Liver (tissue), 9 donors: ENCODE results near the gene RCOR1. TPM values are rescaled to one million over a fixed set of nuclear protein-coding genes. Genes with fewer than 3 reads are reported as not detected.

Source experiments
- DNase-seq: peaks from one replicate; pipeline ENCODE4 v3.0.0-alpha.2; 2017; ENCODE audit warnings: low spot score
- H3K27ac ChIP-seq, 2 donors: one replicate each; pipeline ENCODE4 v1.7.0; 2013; ENCODE audit warnings: inconsistent platforms in 2 of 2, low read length in 2 of 2, control low read depth in 1 of 2, low read depth in 1 of 2, mild to moderate bottlenecking in 1 of 2
- H3K27me3 ChIP-seq, 4 donors: one replicate each; pipeline versions ENCODE4 v1.6.1 to v1.7.0; 2013; ENCODE audit warnings: low read length in 3 of 4, inconsistent platforms in 1 of 4, mild to moderate bottlenecking in 1 of 4, moderate library complexity in 1 of 4; ENCODE audit not compliant: control insufficient read depth in 4 of 4, insufficient read depth in 4 of 4
- H3K36me3 ChIP-seq, 4 donors: one replicate each; pipeline versions ENCODE4 v1.6.1 to v1.7.0; 2013; ENCODE audit warnings: low read length in 3 of 4, mild to moderate bottlenecking in 3 of 4, low read depth in 1 of 4, moderate library complexity in 1 of 4; ENCODE audit not compliant: control insufficient read depth in 4 of 4, insufficient read depth in 3 of 4
- H3K4me1 ChIP-seq, 4 donors: one replicate each; pipeline versions ENCODE4 v1.6.1 to v1.7.0; 2013; ENCODE audit warnings: low read length in 3 of 4, mild to moderate bottlenecking in 3 of 4, moderate library complexity in 1 of 4; ENCODE audit not compliant: control insufficient read depth in 4 of 4, insufficient read depth in 4 of 4
- H3K4me3 ChIP-seq, 3 donors: one replicate each; pipeline versions ENCODE4 v1.6.1 to v1.7.0; 2013; ENCODE audit warnings: low read length in 3 of 3, control low read depth in 1 of 3, low read depth in 1 of 3, mild to moderate bottlenecking in 1 of 3
- H3K9ac ChIP-seq, 2 donors: one replicate each; pipeline ENCODE4 v1.7.0; 2013; ENCODE audit warnings: low read length in 2 of 2, mild to moderate bottlenecking in 2 of 2, moderate library complexity in 2 of 2, control low read depth in 1 of 2, low read depth in 1 of 2
- H3K9me3 ChIP-seq, 4 donors: one replicate each; pipeline versions ENCODE4 v1.6.1 to v1.7.0; 2013; ENCODE audit warnings: low read length in 3 of 4; ENCODE audit not compliant: control insufficient read depth in 4 of 4
- FOXA1 ChIP-seq: IDR thresholded peaks from 2 replicates; pipeline ENCODE4 v1.6.1; 2016; ENCODE audit warnings: antibody characterized with exemption
- FOXA2 ChIP-seq: IDR thresholded peaks from 2 replicates; pipeline ENCODE4 v1.6.1; 2016; ENCODE audit warnings: antibody characterized with exemption
- GABPA ChIP-seq, 2 donors: IDR thresholded peaks in 1 of 2; conservative IDR thresholded peaks in 1 of 2; 2 replicates each; pipeline ENCODE4 v1.6.1; 2016; ENCODE audit warnings: antibody characterized with exemption in 2 of 2, mild to moderate bottlenecking in 1 of 2, moderate library complexity in 1 of 2
- HNF4A ChIP-seq, 2 donors: conservative IDR thresholded peaks; 2 replicates each; pipeline ENCODE4 v1.6.1; 2016; ENCODE audit warnings: antibody characterized with exemption in 2 of 2, mild to moderate bottlenecking in 2 of 2
- HNF4G ChIP-seq: IDR thresholded peaks from 2 replicates; pipeline ENCODE4 v1.6.1; 2016; ENCODE audit warnings: antibody characterized with exemption
- JUND ChIP-seq, 2 donors: IDR thresholded peaks; 2 replicates each; pipeline ENCODE4 v1.6.1; 2016; ENCODE audit warnings: antibody characterized with exemption in 2 of 2
- NR2F2 ChIP-seq: IDR thresholded peaks from 2 replicates; pipeline ENCODE4 v1.6.1; 2016; ENCODE audit warnings: antibody characterized with exemption
- RAD21 ChIP-seq, 2 donors: IDR thresholded peaks; 2 replicates each; pipeline ENCODE4 v1.6.1; 2016; ENCODE audit warnings: antibody characterized with exemption in 2 of 2, mild to moderate bottlenecking in 2 of 2
- RXRA ChIP-seq, 2 donors: IDR thresholded peaks; 2 replicates each; pipeline ENCODE4 v1.6.1; 2017 to 2018; ENCODE audit warnings: antibody characterized with exemption in 2 of 2, mild to moderate bottlenecking in 1 of 2
- SP1 ChIP-seq: IDR thresholded peaks from 2 replicates; pipeline ENCODE4 v1.6.1; 2018; ENCODE audit warnings: antibody characterized with exemption, mild to moderate bottlenecking
- TAF1 ChIP-seq: conservative IDR thresholded peaks from 2 replicates; pipeline ENCODE4 v1.6.1; 2016; ENCODE audit warnings: antibody characterized with exemption, mild to moderate bottlenecking
- YY1 ChIP-seq: IDR thresholded peaks from 2 replicates; pipeline ENCODE4 v1.6.1; 2016; ENCODE audit warnings: antibody characterized with exemption, mild to moderate bottlenecking
- WGBS: extraction: QIAGEN DNeasy Blood & Tissue Kit; methylation state at CpG from one replicate; pipeline ENCODE4 v1.1.7; 2013; 5-methylcytosine and 5-hydroxymethylcytosine counted together
- polyA plus RNA-seq, 2 donors: library from polyadenylated mRNA; stranded (reverse) in 1 of 2; unstranded in 1 of 2; fragments of 200-250 nt in 1 of 2; fragments of >200 nt in 1 of 2; fragmentation: Nextera tagmentation in 1 of 2; extraction: Ambion mirVana in 1 of 2; gene quantifications; one replicate each; pipeline versions ENCODE4 v1.2.1 to v1.2.3, GENCODE V29; 2013 to 2015
- total RNA-seq, 2 donors: library from RNA; depleted of rRNA; stranded (reverse); fragments of >200 nt; gene quantifications; one replicate each; pipeline ENCODE4 v1.2.3, GENCODE V29; 2014
- TF ChIP-seq, protein P1 (sequence below): IDR thresholded peaks from 2 replicates; pipeline ENCODE4 v1.6.1; 2016; ENCODE audit warnings: antibody characterized with exemption, mild to moderate bottlenecking
- TF ChIP-seq, protein P2 (sequence below): fragments of 150-350 bp; IDR thresholded peaks from 2 replicates; pipeline ENCODE4 v1.5.1; 2017; ENCODE audit warnings: improper control_type of control experiment, low read depth, low read length; ENCODE audit not compliant: missing input control
- TF ChIP-seq, protein P3 (sequence below): IDR thresholded peaks from 2 replicates; pipeline ENCODE4 v1.6.1; 2016; ENCODE audit warnings: antibody characterized with exemption
- TF ChIP-seq, protein P4 (sequence below): IDR thresholded peaks from 2 replicates; pipeline ENCODE4 v1.6.1; 2016; ENCODE audit warnings: antibody characterized with exemption
- donor health status: healthy.
- donor health status: healthy.
- donor health status: healthy.
- donor health status: healthy.
- donor health status: healthy.

Gene RCOR1
- total and polyA plus RNA-seq, 4 donors: 4.2 to 17.0 (median 5.7) TPM

DNA sequence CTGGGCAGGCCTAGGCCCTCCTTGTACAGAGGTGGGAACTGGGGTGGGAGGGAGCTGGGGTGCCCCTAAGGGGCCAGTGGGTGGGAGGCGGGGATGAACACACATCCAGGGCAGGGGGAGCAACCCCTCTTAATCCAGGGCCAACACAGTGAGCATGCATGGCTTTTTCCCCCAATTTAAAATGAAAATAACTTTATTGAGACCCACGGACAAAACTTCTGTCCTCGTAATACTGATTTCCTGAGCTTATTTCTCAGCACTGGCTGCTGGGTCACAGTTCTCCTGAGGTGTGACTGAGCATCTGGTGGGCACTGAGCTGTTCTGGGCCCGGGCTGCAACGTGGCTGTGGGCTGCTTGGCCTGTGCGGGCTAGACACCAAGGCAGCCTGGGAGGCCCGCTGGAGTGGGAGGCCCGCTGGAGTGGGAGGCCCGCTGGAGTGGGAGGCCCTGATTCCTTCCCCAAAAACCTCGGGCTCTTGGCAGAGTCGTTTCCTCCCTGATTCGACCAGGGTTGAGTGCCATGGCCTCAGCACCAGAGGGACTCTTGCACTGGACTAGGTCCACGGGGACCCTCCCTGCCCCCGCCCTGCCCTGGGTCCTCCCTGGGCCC, 159.9 kb downstream of the RCOR1 start:
- Histone ChIP-seq H3K9me3 (no peaks in the 10 kb centered on the region), H3K4me3 (no peak overlapping the region), H3K27me3 (no peaks in the 10 kb centered on the region), H3K27ac (no peak overlapping the region), H3K4me1 (no peaks in the 10 kb centered on the region), H3K36me3 (no peaks in the 10 kb centered on the region), H3K9ac (no peak overlapping the region)
- DNase-seq: no peak
- TF ChIP-seq FOXA2 (no peak), JUND (IDR thresholded peaks at IDR 0.05) (no peak), NR2F2 (no peak), HNF4A (conservative IDR thresholded peaks at IDR 0.05) (no peak)
- WGBS: 88% methylated on average over 14 of the region's 14 CpGs

DNA sequence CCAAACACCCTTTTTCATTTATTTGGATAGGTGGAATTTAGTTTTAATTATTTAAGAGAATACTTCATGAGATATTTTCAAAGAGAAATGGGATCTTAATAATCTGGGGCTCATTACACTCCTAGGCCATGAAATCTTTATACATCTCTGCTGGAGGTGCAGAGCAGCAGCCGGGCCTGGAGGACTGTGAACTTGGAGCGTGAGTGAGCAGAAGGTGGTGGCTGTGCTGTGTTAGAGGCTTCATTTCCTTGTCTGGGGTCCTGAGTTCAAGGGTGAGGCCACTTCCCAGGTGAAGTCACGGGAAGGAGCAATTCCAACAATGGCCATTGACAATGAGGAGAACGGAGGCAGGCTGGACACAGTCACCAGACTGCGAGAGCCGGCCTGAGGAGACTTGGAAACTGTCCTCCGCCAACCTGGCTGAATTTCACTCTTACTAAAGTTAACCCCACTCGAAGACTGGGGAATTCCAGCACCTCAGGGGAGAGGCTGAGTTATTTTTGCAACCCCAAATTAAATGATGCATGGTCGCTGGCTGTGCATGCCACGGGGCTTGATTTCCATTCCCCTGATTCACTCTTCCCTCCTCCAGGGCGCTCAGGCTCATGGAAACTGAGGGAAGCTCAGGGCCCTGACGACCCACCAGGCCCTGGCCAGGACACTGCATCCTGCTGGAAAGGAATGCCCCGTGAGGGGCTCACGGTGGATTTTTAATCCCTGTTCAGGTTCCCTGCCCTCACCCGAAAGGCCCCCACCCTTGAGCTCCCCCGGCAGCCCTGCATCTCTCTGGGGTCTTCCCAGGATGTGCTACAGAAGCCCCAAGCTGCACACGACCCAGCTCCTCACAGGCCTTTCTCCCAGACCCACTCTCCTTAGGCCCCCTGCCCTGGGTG, 162.2 kb downstream of the RCOR1 start:
- H3K36me3 ChIP-seq: no peaks in the 10 kb centered on the region
- H3K27me3 ChIP-seq: no peaks in the 10 kb centered on the region
- no peaks in the 10 kb centered on the region for H3K4me1 ChIP-seq
- no peak for DNase-seq
- TF ChIP-seq, protein P1, sequence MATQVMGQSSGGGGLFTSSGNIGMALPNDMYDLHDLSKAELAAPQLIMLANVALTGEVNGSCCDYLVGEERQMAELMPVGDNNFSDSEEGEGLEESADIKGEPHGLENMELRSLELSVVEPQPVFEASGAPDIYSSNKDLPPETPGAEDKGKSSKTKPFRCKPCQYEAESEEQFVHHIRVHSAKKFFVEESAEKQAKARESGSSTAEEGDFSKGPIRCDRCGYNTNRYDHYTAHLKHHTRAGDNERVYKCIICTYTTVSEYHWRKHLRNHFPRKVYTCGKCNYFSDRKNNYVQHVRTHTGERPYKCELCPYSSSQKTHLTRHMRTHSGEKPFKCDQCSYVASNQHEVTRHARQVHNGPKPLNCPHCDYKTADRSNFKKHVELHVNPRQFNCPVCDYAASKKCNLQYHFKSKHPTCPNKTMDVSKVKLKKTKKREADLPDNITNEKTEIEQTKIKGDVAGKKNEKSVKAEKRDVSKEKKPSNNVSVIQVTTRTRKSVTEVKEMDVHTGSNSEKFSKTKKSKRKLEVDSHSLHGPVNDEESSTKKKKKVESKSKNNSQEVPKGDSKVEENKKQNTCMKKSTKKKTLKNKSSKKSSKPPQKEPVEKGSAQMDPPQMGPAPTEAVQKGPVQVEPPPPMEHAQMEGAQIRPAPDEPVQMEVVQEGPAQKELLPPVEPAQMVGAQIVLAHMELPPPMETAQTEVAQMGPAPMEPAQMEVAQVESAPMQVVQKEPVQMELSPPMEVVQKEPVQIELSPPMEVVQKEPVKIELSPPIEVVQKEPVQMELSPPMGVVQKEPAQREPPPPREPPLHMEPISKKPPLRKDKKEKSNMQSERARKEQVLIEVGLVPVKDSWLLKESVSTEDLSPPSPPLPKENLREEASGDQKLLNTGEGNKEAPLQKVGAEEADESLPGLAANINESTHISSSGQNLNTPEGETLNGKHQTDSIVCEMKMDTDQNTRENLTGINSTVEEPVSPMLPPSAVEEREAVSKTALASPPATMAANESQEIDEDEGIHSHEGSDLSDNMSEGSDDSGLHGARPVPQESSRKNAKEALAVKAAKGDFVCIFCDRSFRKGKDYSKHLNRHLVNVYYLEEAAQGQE: no peak
- TF ChIP-seq TAF1 (no peak), GABPA (IDR thresholded peaks at IDR 0.05 in 1 of 2, conservative IDR thresholded peaks at IDR 0.05 in 1 of 2) (no peak), HNF4G (no peak), FOXA1 (no peak), RXRA (IDR thresholded peaks at IDR 0.05) (no peak), SP1 (no peak), FOXA2 (no peak), NR2F2 (no peak), YY1 (no peak), RAD21 (IDR thresholded peaks at IDR 0.05) (no peak)
- TF ChIP-seq, protein P2, sequence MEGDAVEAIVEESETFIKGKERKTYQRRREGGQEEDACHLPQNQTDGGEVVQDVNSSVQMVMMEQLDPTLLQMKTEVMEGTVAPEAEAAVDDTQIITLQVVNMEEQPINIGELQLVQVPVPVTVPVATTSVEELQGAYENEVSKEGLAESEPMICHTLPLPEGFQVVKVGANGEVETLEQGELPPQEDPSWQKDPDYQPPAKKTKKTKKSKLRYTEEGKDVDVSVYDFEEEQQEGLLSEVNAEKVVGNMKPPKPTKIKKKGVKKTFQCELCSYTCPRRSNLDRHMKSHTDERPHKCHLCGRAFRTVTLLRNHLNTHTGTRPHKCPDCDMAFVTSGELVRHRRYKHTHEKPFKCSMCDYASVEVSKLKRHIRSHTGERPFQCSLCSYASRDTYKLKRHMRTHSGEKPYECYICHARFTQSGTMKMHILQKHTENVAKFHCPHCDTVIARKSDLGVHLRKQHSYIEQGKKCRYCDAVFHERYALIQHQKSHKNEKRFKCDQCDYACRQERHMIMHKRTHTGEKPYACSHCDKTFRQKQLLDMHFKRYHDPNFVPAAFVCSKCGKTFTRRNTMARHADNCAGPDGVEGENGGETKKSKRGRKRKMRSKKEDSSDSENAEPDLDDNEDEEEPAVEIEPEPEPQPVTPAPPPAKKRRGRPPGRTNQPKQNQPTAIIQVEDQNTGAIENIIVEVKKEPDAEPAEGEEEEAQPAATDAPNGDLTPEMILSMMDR: no peak
- TF ChIP-seq, protein P3, sequence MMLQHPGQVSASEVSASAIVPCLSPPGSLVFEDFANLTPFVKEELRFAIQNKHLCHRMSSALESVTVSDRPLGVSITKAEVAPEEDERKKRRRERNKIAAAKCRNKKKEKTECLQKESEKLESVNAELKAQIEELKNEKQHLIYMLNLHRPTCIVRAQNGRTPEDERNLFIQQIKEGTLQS: no peak
- TF ChIP-seq, protein P4, sequence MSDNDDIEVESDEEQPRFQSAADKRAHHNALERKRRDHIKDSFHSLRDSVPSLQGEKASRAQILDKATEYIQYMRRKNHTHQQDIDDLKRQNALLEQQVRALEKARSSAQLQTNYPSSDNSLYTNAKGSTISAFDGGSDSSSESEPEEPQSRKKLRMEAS: no peak
- no peaks in the 10 kb centered on the region for H3K9me3 ChIP-seq
- no peak overlapping the region for H3K4me3 ChIP-seq
- no peak overlapping the region for H3K27ac ChIP-seq
- H3K9ac ChIP-seq: no peak overlapping the region
- WGBS: 92% methylated on average over 17 of the region's 17 CpGs
